RPMI7951 (cell line): Measurements from ENCODE around the gene WBP1. TPM values are rescaled to one million over a fixed set of nuclear protein-coding genes. Genes with fewer than 3 reads are reported as not detected.
"Not testable (repeated sequence)": the region's sequence is repeated elsewhere in the genome, so short reads cannot be mapped to it uniquely, and the experiment has no call there.

Experiments
- DNase-seq: peaks from one replicate; pipeline ENCODE4 v3.0.0-alpha.2; 2012; ENCODE audit warnings: low read depth
- total RNA-seq: library from RNA; depleted of rRNA; stranded (reverse); fragments of >200 nt; shearing (Covaris generic); gene quantifications from 2 replicates; pipeline ENCODE4 v1.2.3, GENCODE V29; 2014

WBP1 gene
- total RNA-seq, 1 experiment from 2014 or later = 70.5 TPM

DNA sequence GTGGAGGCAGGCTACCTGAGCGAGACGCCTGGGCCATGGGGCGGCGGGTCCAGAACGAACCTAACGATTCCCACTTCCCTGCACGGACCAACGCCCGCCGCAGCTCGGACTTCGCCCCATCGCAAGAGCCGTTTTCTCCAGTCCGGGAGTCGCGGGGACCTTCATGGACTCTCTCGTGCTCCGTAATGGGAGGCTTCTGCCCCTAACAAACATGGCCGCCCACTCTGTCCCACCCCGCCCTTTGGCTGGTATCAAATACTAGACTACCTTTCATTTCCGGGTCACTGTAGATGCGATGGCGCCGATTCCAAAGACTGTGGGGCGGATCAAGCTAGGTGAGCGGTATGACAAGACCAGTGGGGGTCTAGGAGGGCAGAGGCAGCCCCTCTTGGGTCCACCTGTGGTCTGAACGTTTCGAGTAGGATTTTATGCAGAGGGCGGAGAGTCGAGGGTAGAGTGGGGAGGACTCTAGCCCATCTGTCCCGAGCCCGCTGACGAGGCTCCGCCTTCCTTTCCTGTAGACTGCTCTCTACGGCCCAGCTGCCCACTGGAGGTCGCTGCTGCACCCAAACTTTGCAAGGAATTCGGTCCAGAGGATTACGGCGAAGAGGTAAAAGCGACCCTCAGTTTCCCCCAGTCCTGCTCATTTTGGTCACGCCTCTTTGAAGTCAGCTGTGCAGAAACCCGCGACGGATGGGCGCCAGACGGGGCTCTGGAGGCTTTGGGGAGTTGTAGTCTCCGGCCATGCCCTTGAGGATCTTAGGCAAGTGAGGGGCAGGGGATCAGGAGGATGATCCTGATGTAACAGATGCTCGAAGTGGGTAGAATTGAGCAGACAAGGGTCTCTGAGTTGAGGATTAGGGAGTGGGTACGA lies 24.8 kb downstream of the WBP1 start, which contains the start of the genes CCDC142 and TTC31:
TSS of gene CCDC142 (minus strand) at position 198 of the 874 bp plus-strand sequence. CDS start at position 37, 161 bp downstream.
TSS of gene TTC31 (plus strand) at position 281 of the 874 bp plus-strand sequence. CDS start at position 296, 15 bp downstream.
- peak; percentile 95 for DNase-seq

DNA sequence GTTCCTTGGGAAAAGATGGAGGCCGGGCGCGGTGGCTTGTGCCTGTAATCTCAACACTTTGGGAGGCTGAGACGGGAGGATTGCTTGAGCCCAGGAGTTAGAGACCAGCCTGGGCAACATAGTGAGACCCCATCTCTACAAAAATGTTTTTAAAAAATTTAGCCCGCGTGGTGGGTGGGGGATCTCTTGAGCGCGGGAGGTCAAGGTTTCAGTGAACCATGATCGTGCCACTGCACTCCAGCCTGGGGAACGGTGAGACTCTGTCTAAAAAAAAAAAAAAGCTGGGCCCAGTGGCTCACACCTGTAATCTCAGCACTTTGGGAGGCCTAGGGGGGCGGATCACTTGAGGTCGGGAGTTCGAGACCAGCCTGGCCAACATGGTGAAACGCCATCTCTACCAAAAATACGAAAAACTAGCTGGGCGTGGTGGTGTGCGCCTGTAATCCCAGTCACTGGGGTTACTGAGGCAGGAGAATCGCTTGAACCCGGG lies 25.5 kb downstream of the WBP1 start:
- DNase-seq = not testable (repeated sequence)

DNA sequence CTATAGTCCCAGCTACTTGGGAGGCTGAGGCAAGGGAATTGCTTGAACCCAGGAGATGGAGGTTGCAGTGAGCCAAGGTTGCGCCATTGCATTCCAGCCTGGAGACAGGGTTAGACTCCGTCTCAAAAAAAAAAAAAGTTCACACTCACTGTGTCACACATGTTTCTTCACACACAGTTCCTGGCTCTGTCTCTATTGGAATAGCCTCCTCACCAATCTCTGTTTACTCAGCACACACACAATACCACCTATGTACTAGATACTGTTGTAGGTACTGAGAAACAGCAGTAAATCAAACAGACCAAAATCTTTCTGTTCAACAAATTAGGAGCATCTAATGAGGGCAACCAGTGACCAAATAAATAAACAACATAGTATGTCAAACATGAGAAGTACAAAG lies 27.9 kb downstream of the WBP1 start:
- DNase-seq = no peak

DNA sequence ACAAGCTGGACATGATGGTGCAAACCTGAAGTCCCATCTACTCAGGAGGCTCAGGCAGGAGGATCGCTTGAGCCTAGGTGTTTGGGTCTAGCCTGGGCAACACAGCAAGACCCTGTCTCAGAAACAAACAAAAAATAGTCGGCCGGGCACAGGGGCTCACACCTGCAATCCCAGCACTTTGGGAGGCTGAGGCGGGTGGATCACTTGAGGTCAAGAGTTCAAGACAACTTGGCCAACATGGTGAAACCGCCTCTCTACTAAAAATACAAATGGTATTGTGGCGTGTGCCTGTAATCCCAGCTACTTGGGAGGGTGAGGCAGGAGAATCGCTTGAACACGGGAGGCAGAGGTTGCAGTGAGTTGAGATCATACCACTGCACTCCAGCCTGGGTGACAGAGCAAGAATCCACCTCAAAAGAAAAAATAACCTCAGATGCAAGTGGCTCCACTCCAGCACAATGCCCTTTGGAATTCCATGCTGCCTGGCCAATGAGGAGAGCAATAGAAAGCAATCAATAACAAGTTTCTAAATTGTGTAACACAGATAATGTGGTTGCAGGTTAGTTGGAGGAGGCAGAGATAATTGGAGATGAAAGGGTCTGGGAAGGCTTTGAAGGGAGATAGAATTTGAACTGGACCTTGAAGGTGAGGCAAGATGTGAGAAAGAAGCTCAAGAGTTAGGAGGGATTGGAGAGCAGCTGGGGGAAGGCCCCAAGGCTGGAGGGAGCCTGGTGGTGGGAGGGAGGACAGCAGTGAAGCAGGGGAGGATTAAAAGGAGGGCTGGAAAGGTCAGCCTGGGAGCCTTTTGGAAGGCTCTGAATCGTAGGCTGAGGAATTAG lies 30.6 kb downstream of the WBP1 start:
- no peak for DNase-seq

DNA sequence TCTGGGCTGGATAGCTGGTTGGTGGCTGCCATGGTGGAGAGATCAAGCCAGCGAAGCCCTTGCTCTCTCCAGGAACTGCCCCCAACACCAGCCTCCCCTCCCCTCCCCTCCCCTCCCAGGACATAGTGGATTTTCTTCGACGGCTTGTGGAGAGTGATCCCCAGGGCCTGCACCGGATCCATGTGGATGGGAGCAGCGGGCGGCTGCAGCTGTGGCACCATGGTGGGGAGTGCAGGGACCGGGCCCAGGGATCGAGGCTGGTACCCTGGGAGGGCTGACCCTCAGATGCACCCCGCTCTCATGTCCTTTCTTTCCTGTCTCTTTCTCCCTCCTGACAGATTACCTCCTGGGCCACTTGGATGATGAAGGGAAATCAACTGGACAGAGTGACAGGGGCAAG lies 31.7 kb downstream of the WBP1 start:
- no peak for DNase-seq

DNA sequence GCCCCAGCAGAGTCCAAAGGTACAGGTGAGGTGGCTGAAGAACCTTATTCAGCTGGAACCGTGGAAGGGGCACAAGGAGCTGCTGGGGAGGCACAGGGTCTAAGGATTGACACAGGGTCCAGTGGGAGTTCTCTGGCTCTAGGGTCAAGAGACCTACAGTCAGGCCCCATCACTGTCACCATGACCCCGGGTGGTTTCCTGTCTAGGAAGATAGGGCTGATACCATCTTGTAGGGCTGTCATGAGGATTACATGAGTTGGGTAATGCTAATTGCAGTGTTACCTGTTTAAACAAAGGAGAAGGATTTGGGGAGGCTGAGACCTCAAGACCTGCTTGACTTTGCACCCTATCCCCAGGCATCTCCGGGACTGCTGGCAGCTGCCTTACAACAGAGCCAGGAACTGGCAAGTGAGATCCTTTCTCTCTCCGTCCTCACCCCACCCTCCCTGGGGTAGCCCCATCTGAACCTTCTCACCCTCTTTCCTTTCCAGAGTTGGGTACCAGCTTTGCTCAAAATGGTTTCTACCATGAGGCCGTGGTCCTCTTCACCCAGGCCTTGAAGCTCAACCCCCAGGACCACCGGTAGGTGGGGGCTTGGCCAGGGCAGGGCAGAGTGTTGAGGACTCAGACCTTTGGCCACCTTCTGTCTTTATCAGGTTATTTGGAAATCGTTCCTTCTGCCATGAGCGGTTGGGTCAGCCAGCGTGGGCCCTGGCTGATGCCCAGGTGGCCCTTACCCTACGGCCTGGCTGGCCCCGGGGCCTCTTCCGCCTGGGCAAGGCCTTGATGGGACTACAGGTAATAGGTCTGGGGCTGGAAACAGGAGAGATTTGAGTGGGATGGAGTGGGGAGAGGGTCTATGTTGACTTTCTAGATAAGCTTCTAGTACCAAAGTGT lies 33.7 kb downstream of the WBP1 start:
- no peak for DNase-seq

DNA sequence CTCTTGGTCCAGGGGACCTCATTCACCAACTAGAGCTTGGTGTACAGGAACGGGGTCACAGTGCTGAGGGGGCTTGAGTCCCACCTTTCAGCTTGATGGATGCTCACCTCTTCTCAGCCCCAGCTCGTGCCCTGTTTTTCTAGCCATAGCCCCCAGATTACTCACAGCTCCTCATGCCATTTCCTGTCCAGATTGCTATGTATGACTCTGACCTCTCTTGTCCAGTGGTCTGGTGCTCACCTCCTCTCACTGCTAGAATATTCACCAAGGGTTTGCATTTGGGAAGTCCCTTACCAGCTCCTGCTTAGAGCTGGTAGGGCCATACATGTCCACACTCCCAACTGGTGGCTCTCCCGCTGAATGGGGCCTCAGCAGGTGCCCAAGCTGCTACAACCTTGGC lies 35.3 kb downstream of the WBP1 start:
- no peak for DNase-seq

DNA sequence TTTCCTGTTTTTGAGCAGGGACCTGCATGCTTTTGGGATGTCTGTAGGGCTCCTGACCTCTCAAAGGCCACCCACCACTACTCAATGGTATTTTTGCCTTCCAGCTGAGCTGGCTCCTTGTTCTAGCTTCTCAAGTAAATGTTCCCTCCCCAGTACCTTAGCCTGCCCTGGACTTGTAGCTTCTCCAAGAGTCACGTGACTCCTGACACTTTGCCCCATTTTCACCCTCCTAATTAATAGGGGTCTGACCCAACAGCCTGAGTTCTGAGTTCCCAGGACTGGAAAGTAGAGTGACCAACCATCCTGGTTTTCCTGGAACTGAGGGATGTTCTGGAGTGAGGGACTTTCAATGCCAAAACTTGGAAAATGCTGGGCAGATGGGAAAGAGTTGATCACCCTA lies 37.2 kb downstream of the WBP1 start:
- DNase-seq = no peak

DNA sequence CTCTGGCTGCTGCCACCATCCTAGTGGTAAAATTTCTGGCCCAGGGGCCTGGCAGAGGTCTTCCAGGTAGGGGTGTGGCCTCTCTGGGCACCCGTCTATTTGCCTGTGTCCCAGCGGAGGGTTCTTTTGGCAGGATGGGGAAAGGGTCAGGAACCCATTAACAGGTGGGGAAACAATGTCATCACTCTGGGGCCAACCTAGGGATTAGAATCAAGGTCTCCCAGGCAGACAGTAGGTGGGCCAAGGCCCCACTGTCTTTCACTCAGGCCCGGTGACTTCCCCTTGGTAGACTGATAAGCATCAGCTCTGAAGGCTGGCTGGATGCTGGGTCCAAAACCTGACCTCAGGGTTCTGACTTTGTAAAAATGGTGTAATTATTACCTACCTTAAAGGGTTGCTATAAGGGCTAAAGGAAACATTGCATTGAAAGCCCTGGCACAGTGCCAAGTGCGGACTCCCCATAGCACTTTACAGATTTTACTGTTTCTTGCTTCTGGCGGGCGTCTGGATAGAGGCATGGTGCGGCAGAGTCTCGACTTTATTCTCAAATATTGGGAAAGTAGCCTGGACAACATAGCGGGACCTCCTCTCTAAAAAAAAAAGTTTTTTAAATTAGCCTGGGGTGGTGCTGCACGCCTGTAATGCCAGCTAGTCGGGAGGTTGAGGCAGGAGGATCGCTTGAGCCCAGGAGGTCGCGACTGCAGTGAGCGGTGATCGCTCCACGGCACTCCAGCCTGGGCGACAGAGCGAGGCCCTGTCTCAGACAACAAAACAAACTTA lies 38.9 kb downstream of the WBP1 start:
- no peak for DNase-seq

DNA sequence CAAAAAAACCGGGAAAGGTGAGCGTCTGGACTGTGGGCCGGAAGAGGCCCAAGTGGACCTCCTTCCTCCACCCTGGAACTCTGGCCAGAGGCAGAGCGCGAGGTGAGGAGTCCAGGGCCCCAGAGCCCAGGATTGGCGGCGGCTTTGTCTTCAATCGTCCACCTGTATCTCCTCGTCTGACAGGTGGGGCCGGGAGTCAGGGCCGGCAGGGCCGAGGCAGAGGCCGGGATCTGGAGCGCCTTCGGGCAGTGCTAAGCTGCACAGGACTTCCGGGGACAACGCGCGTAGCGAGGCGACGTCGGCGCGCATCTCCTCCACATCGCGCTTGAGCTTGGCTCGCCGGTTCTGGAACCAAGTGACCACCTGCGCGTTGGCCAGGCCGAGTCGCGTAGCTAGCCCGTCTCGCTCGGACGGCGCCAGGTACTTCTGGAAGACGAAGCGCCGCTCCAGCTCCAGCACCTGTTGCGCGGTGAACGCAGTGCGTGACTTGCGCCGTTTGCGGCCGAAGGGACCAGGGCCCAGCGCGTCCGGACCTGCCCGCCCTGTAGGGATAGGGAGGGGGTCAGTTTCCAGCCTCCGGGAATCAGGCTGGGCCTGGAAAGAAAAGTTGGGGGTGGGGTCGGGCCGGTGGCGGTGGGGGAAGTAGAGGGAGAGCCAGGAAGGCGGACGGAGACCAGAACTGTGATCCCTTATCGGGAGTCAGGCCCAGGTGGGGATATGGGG lies 39.7 kb downstream of the WBP1 start:
- no peak for DNase-seq

DNA sequence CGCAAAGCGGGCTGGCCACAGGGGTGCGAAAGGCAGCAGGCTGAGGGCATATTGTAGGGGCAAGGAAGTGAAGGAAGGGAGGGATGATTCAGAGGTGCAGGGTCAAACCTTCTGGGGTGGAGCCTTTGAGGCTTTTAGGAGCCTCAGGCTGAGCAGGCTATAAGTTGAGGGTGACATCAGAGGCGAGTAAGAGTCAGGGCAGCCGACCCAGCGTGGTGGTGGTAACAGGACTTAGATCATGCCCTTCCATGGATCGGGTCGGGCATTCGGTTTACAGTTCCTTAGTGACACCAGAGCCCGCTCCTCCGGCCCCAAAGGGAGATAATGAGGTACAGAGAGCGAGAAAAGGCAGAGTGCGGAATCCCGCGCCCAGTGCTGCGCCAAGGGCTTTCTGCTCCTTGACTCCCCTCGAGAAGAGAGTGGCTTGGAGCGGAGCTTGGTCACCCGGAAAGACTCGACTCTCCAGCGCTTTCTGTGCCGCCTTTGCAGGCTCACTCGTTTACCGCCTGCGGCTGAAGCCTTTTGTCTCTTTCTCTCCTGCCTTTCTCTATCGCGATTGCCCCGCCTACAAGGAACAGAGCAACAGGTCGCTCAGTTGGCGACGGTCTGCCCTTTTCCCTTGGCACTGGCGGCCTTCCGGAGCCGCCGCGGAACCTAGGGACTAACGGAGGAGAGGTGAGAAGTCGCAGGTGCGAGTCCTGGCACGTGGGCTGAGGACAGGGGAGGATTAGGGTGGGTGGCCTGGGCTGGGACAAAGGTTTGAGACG lies 40.4 kb downstream of the WBP1 start:
- peak; percentile 61 for DNase-seq

DNA sequence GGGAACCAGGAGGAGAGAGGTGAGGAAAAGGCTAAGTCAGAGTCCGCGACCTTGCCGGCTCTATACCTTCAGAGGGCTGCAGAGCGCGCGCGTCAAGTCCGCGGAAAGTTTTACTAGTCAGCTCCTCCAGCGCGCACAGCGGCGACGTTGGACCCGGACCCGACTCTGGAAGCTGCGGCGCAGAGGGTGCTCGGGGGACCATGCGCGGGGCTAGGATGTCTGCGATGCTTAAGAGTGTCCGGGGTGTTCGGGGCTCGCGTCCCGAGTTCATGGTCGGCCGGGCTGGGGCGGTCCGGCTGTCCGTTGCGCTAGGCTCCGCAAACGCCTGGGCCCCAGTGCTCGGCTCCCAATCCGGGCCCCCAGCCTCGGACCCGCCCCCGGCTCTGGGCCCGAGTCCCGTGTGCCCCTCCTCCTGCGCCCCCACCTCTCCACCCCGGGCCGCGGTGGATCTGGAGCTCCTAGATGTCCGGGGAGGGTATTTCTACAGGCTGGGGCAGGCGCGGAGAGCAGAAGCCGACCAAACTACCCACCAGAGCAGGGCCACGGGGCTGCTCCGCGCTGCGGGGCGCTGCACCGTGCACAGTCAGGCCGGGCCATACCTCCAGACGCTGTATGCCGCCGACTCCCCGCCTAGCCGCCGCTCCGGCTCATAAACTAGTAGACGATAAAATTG lies 41.2 kb downstream of the WBP1 start, which contains the start of gene LBX2:
TSS of gene LBX2 (minus strand) at position 337 of the 673 bp plus-strand sequence. CDS start at position 271, 66 bp downstream.
- no peak for DNase-seq

DNA sequence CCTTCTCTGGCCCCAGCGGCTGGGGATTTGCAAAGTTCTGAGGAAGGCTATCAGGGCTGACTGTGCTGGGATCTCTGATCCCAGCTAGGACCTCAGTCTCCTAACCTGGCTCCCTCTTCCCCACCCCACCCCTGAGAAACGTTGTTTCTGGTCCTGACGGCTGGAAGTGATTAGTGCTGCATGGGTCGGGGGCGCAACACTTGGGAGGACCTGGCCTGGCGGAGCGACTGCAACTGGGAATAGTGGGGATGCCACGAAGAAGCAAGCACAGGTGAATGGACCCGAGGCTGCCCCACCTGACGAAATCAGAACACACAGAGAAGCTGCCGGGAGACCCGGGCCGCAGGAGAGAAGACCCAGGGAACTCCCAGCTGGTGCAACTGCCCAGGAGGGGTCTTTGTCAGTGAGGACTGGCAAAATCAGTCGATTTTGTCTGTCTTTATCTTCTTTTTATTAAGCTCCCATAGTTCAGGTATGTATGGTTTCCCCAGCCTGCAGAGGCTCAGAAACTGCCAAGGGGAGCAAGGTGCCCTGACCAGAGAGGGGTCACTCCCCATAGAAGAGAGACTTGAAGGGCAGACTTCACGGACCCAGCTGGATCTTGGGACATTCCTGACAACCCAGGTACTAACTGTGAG lies 41.8 kb downstream of the WBP1 start:
- no peak for DNase-seq

DNA sequence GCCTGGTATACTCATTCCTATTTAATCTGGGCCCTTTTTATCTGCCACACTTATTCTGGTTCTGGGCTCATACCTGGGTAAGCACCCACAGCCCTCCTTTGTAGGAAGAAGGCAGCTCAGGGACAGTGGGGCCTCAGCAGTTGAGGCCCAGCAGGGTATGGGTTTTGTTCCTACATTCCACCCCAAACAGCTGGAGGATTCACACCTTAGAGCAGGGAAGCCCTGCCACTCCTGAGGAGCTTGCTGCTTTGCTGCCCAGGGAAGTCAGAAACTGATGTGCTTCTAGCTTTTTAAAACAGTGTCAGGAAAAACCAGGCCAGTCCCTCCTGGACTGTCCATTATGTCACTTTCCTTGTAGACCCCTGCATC lies 42.3 kb downstream of the WBP1 start:
- no peak for DNase-seq

DNA sequence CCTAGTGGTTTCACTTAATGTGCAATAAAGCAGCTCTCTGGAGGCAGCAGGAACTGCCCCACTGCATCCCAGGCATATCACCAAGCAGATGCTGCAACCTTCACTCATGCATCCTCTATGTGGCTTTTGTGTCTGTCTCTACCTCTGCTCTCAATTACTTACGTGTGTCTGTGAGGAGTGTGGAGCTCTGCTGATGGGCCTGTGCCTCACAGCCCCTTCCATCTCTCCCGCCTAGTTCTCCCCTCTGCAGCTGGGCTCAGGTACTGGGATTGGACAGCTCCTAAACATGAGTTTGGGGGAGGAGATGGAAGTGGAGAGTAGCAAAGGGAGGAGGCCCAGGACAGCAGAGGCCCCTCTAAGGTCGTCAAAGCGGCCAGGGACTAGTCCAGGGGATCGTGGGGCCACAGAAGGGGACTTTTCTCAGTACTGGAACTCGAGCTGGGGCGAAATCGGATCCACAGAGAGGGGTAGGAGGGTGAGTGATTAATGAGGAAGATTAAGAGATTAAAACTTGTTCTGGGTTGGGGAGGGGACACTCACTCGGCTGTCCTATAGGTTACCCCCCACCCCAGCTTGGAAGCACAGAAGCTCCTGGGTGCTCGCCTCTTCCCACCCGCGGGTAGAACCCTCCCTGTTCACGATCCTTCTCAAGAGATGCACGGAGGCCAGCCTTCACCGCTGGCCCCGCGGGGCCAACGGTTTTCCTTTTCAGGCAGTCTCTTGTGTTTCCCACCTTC lies 43.3 kb downstream of the WBP1 start:
- no peak for DNase-seq

DNA sequence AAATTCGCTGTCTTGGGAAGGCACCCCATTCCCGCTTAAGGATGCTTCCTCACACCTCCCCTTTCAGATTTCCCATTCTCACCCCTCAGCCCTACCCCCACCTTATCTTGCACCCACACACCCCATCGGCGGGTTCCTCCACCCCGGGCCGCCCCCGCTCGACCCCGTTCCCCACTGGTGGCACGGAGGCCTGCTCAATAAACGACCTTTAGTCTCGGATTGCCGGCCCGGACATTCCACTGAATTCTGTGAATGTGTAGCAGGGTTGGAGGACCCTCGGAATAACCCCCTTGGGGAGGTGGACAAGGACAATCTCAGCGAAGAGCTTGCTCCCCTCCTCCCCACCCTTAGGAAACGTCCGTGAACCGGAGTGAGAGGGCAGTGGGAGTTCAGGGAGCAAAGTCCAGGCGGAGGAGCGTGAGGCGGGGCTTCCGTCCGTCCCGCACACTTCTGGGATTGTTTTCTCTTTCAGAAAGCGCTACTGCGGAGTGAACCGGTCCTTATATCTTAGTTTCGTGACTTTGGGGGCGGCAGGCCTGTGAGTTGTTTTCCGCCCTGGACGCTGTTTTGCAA lies 44.0 kb downstream of the WBP1 start:
- DNase-seq = peak; percentile 27
